ENCODE measurements around the gene APOBEC3H.

The APOBEC3H gene

DNA sequence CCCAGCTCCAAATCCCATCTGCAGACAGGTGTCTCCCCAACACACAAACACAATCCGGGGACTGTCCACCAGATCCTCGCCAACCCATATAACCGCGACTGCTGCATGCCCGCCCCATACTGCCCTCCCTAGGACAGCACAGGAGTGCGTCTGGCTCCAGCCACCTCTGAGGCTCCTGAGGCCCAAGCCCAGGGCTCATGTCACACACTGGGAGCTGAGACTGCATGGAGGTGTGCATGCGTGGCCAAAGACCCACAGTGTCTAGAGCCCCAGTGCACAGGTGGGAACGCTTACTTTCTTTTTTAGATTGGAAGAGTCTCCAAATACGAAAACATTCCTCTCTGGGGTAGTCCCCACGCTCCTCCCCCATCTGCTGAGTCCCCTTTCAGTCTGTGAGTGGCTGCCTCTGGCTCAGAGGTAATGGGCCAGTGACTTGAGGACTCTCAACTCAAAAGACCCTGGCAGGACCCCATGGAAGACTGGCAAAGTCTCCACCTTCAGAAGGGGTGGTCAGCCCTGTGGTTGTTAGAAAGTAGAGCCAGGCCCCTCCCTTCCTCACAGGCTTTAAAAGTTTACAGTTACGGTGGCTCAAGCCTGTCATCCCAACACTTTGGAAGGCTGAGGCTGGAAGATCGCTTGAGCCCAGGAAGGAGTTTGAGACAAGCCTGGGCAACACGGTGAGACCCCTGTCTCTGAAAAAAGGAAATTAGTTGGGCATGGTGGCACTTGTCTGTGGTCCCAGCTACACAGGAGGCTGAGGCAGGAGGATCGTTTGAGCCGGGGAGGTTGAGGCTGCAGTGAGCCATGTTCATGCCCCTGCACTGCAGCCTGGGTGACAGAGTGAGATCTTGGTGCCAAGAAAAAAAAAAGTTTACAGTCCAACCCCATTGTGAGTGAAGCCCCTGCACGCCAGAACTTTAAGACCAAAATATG, 53.1 kb downstream of the APOBEC3H start:
- peak overlapping the region; percentile 94 for H3K4me3 Mint-ChIP-seq
- peaks cover 61% of the 10 kb centered on the region for H3K36me3 Mint-ChIP-seq
- peaks cover 50% of the 10 kb centered on the region for H3K4me1 Mint-ChIP-seq
- no peaks in the 10 kb centered on the region for H3K9me3 Mint-ChIP-seq
- H3K27ac Mint-ChIP-seq: peak overlapping the region; percentile 92
- DNase-seq (ENCODE audit: low spot score in 2 of 2): no peak
- no peak for ATAC-seq

DNA sequence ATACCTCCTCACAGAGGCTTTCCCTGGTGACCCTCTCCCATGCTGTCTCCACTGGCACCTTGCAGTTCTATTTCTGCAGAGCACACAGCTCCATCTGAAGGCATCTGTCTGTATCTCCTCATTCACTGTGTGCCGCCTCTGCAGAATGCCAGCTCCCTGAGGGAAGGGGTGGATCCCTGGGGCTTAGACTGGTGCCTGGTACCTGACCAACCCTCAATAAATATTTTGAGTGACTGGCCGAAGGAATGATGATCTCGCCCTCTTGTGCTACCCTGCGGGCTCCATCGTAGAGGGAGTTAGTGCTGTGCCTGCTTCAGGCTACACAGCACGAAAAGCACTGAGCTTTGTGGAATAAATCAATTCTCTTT, 53.8 kb downstream of the APOBEC3H start:
- peak overlapping the region; percentile 94 for H3K4me3 Mint-ChIP-seq
- no peak for DNase-seq (ENCODE audit: low spot score in 2 of 2)
- peaks cover 50% of the 10 kb centered on the region for H3K4me1 Mint-ChIP-seq
- H3K9me3 Mint-ChIP-seq: no peaks in the 10 kb centered on the region
- H3K36me3 Mint-ChIP-seq: peaks cover 60% of the 10 kb centered on the region
- ATAC-seq: no peak
- peak overlapping the region; percentile 92 for H3K27ac Mint-ChIP-seq

- peak overlapping the region; percentile 92 for H3K27ac Mint-ChIP-seq
- H3K9me3 Mint-ChIP-seq: no peaks in the 10 kb centered on the region
- H3K4me1 Mint-ChIP-seq: peaks cover 44% of the 10 kb centered on the region
- peaks cover 54% of the 10 kb centered on the region for H3K36me3 Mint-ChIP-seq
- DNase-seq (ENCODE audit: low spot score in 2 of 2): no peak
- ATAC-seq: no peak
- peak overlapping the region; percentile 94 for H3K4me3 Mint-ChIP-seq
These were observed 54.4 kb downstream of the APOBEC3H start for GRCh38 chr22:39151329-39151975.

DNA sequence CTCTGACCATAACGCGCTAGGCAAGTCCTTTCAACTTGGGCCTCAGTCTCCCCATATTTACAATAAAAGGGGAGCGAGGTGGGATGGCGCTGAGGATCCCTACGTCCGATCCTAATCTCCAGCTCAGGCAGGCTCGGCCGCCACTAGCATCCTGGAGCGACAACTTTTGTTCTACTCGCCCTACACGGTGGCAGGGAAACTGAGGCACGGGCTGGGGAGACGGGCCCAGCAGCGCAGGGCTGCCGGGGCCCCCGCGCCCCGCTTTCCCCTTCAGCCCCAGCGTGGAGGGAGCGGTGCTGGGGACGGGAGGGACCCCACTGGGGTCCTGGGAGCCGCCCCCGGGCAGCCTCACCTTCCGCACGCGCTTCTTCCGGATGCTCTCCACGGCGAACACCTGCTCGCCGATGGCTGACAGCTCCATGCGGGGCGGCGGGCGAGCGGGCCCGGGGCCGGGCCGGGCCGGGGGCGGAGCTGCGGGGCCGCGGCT, 55.0 kb downstream of the APOBEC3H start:
- H3K27ac Mint-ChIP-seq: peak overlapping the region; percentile 92
- H3K36me3 Mint-ChIP-seq: peaks cover 47% of the 10 kb centered on the region
- no peaks in the 10 kb centered on the region for H3K9me3 Mint-ChIP-seq

DNA sequence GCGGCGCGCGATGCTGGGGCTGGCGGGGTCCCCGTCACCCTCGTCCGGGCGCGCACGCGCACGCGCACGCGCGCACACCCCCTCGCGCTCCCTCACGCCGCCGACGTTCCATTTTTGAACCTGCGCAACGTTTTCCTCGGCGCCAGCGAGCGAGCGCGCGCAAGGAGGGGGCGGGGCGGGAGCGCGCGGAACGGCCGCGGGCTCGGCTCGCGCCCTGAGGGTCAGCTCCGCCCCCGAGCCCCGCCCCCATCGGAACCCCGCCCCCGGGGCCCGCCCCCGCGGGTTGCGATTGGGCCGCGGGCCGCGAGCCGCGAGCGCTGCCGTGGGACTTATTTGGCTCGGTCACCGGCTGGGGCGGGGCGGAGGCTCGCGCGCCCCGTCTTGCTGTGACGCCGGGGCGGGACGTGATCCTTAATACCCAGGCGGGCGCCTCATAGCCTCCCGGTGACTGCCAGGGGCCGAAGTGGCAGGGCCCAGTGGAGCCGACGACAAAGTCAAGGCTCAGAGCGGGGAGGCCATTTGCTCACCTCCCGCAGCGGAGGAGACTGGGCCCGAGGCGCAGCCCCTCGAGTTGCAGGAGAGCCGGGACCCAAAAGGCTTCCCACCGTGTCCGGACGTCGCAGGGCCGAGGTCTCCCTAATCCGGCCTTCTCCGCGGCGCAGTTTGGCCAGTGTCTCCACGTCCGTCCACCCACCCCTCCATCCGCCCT, 55.6 kb downstream of the APOBEC3H start, which contains the start of gene CBX7:
CBX7 (minus strand) TSS at position 170 of the 709 bp plus-strand sequence. CDS start 236 bp downstream, outside the sequence.
- DNase-seq (ENCODE audit: low spot score in 2 of 2): peak; percentile 87 to 95
- Mint-ChIP-seq H3K4me3 (peak within 1 kb of the TSS; percentile 94), H3K36me3 (peaks cover 42% of the 10 kb centered on the region), H3K27ac (peak within 1 kb of the TSS; percentile 95), H3K9me3 (no peaks in the 10 kb centered on the region), H3K4me1 (peaks cover 40% of the 10 kb centered on the region)
- peak; percentile 89 for ATAC-seq

More for the DNA sequence above, 55.0 kb downstream of the APOBEC3H start:
- ATAC-seq (no peak), DNase-seq (ENCODE audit: low spot score in 2 of 2) (no peak)
- peaks cover 40% of the 10 kb centered on the region for H3K4me1 Mint-ChIP-seq
- peak overlapping the region; percentile 94 for H3K4me3 Mint-ChIP-seq

GRCh38 chr22:39153220-39153717, 56.2 kb downstream of the APOBEC3H start:
- no peak for DNase-seq (ENCODE audit: low spot score in 2 of 2)
- peaks cover 40% of the 10 kb centered on the region for H3K4me1 Mint-ChIP-seq

More at GRCh38 chr22:39153220-39153717, 56.2 kb downstream of the APOBEC3H start:
- peak overlapping the region; percentile 95 for H3K27ac Mint-ChIP-seq
- peaks cover 37% of the 10 kb centered on the region for H3K36me3 Mint-ChIP-seq
- peak overlapping the region; percentile 94 for H3K4me3 Mint-ChIP-seq
- ATAC-seq: peak; percentile 2
- H3K9me3 Mint-ChIP-seq: no peaks in the 10 kb centered on the region

Measured in stimulated activated effector memory CD8-positive, alpha-beta T cell treated with anti-CD3 and anti-CD28 coated beads, Interleukin-12 subunit alpha, Interleukin-12 subunit beta, amount 100 ng/mL, for 72 hours (primary cell).